HG03469 (cell line): ENCODE data around the gene OR10J4.
"Not testable (repeated sequence)": the region's sequence is repeated elsewhere in the genome, so short reads cannot be mapped to it uniquely, and the experiment has no call there.

ENCODE experiments used
- ATAC-seq: cut with Tn5 transposase; IDR thresholded peaks from one replicate; pipeline ENCODE4 v1.9.1; 2021; ENCODE audit warnings: mild to moderate bottlenecking, moderate library complexity, moderate number of reproducible peaks; ENCODE audit not compliant: unreplicated experiment

The OR10J4 gene

DNA sequence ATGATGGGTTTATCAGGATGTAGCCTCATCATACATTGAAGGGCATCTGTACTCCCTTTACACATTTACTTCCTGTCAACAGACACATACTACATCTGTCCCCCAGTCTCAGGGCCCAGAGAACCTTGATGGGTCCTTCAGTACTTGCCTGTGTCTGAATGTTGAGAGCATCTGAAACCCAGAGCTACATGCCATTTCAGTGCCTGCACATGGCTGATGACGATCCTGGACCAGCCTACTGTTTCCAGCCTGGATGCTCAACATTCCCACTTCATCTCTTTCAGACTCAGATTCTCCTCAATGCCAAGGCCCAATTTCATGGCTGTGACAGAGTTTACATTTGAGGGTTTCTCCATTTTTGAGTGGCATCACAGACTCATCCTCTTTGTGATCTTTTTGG lies at the start of gene OR10J4:
Gene OR10J4, plus strand, starts transcription at position 301 of the 400 bp plus-strand sequence.
- ATAC-seq, result no peak

DNA sequence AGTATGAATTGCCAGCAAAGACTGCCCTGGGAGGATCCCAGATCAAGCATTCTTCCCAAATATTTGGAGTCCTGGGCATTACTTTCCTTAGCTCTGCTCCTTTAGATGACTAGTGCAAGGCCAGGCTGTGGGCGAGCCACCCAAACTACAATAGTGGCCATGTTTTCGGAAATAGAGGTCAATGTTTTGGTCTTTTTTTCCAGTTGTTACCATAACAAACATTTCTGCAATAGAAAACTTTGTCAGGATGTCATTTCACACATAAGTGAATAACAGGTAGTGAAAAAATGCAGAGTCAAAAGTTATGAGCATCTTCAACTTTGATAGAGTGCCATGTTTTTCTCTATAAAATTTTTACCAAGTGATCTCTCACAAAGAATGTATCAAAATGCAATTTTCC lies 25.2 kb upstream of the OR10J4 start:
- ATAC-seq, result no peak

DNA sequence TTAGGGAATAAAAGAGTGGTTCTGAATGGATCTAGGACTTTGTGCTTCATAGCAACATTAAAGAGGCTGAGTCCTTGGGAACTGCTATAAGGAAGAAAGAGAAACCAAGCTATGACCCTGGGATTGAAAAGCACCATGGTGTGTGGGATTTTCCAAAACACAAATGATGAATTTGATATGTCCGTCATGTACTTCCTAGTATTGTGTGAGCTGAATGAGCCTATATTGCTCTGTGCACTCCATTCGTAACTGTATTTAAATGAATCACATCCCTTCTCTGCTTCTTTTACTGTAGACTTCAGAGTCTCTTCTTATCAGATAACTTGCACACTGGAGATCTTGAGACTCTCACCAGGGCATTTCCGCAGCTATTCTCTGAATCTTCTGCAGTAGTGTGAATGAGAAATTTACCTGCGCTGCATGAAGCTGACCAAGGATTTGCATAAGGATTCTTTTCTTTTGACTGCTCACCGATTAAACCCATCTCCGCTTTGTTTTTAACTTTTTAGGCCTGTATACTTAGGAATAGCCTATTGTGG lies 23.1 kb upstream of the OR10J4 start:
- ATAC-seq, result no peak

DNA sequence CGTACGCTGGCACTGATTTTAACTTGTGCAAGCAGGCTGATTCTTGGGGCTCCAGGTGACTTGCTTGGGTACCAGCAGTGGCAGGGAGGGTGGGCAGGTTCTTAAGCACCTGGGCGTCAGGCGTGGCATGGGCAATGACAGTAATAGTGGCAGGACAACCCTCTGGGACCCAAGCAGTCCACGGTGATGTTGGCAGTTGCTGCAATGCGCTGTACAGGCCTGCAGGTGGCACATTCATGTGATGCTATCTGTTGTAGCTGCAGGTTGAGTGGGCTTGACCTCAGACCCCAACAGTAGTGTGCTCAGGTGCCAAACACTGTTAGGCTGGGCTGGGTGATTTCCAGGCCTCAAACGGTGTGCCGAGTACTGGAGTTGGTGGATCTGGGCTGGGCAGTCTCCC lies 10.2 kb upstream of the OR10J4 start:
- ATAC-seq, result no peak

DNA sequence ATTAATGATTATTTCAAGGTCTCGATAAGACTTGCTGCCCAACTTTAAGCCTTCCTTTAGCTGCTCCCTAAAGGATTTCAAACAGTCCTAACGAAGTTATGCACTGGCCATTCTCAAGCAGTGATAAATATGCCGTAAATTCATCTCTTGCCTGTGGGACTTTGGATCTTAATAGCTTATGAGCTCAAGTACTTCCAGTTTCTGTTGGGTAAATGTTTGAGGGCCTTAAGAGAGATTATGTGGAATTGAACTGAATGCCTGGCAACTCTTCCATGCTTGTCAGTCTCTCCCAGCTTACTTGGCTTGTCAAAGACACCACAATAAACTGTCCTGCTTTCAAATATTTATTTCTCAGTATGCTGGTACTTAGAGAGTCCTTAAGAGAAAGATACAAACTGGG lies 3.5 kb upstream of the OR10J4 start:
- no peak for ATAC-seq

DNA sequence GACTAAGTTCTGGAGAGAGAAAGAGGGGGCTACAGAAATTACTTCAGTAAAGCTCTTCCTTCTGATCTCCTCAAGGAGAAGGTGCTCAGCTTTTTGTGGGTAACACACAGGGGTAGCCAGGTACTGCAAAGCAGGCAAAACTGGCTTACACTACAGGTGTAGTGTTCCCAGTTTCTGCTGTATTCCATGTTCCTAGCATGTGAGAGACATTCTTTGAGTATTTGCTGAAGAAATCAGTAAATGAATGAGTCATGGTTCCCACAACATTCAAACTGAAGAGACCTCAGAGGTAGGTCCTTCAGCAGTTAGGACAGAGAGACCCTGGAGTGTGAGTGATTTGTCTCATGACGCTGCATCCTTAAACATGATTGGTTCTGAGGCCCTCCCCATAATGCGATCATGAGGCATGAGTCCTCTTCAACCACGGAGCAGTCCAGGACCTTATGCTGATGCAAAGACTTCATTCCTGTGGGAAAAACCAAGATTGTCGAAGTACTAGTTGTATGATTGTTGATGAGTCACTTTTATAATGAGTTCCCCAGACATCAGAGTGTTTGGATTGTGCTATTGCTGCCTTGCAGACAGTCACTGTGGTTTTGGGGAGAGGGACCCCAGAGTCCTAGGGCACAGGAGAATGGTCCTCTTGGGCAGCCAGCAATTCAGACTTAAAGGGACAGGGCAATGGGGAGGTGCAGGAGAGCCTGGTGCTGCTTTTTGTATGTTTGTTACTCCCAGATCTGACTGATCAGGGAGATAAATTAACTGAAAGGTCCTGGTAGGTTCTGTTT lies 2.7 kb upstream of the OR10J4 start:
- ATAC-seq, result no peak

DNA sequence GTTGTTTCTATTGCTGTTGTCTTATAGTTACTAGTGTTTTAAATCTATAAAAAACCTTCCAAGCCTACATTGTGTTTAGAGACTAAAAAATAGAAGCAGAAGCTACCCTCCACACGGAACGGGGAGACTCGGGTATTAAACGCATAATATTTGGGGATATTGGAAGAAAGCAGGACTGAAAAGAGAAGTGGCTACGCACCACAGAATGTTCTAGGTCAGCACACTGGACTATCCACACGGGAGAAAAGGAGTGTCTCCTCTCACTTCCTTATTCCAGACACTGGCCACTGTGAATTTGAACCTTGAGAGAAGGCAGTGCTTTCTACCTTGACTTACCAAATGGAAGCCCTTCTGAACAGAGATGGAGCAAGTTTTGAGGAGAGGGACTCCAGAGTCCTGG lies 1.0 kb upstream of the OR10J4 start:
- ATAC-seq, result no peak

- ATAC-seq, result no peak
Observed at GRCh38 chr1:159436469-159436868, 4.5 kb downstream of the OR10J4 start.

DNA sequence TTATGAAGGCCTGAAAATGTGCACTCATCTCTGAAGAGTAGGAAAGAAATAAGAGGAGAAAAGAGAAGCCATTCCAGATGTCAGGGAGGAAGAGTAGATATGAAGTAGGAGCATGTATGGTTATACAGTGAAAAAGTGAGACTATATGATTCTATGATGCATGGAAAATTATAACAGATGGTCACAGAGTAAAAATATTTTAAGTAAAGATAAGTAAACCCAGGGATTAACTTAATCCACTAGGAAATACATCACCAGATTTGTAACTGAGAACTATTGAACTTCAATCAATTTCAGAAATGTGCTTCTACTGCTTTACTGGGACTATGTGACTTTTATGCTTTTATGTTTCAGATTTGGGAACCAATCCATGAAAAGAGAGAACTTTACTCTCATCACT lies 7.4 kb downstream of the OR10J4 start, which contains the start of gene OR10J1:
Gene OR10J1, plus strand, starts transcription at position 301 of the 400 bp plus-strand sequence. Its CDS starts 70 bp downstream, at position 371.
- no peak for ATAC-seq

GRCh38 chr1:159441360-159441759 lies 9.4 kb downstream of the OR10J4 start:
- ATAC-seq, result no peak

- no peak for ATAC-seq
Observed at GRCh38 chr1:159442428-159442827, 10.4 kb downstream of the OR10J4 start.

DNA sequence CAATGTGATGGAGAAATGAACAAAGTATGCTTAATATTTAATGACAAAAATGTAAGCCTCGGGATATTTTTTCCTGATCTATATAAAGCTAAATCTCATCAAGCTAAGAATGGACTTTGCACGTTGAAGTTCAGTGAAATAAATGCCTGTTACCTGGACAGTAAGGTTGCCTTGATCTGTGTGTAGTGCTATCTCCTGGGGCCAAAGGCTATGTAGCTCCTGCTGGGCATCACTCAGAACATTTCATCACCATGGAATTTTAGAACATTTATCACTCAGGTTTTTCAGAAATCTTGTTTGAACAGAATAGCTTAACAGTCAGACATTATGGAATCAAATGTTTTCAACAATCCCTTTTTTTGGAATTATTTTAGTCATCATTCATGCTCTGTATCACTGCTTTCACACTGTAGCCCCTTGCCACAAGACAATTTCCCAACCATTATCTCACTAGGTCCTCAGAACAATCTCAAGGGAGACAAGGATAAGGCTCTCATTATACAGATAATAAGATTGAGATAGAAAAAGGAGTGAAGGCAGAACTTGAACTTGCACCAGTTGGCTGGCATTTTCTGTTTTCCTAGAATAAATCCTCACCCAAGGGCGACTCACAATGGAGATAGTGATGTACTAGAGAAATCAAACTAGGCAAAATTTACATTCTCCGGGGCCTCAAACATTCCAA lies 11.2 kb downstream of the OR10J4 start:
- no peak for ATAC-seq

DNA sequence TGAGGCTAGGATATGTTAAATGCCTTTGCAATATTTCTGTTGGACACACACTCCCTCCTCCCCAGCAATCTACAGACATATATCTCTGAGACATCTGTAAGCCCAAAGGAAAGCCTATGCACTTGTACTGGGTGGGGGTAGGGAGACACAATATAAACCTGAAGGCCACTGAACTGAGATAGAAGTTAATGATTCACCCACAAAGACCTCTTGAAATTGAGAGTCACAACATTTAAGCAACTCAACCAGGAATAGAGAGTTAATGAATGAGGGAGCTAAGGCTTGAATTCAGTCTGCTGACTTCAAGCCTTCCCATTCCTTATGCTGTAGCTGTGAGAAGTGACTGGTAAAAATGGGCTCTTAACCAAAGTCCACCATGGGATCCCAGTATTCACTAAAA lies 12.5 kb downstream of the OR10J4 start:
- no peak for ATAC-seq

DNA sequence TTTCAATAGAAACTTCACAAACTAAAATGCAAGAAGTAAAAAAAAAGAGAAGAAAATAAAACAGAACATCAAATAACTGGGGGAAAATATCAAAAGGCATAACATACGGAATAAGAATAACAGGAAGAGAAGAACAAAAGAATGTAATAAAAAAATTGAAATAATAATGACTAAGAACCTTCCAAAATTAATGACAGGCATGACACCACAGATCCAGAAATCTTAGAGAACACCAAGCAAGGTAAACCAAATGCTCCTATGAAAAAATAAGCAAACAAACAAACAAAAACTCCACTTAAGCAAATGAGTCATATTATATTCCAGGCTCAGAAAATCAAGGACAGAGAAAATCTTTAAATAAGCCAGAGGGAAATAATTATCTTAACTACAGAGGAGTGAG lies 16.2 kb downstream of the OR10J4 start:
- no peak for ATAC-seq

- ATAC-seq, result not testable (repeated sequence)
Observed at GRCh38 chr1:159449605-159450004, 17.6 kb downstream of the OR10J4 start.

- ATAC-seq, result no peak
Observed at GRCh38 chr1:159459551-159459950, 27.5 kb downstream of the OR10J4 start.

- no peak for ATAC-seq
Observed at GRCh38 chr1:159465191-159465603, 33.2 kb downstream of the OR10J4 start.

DNA sequence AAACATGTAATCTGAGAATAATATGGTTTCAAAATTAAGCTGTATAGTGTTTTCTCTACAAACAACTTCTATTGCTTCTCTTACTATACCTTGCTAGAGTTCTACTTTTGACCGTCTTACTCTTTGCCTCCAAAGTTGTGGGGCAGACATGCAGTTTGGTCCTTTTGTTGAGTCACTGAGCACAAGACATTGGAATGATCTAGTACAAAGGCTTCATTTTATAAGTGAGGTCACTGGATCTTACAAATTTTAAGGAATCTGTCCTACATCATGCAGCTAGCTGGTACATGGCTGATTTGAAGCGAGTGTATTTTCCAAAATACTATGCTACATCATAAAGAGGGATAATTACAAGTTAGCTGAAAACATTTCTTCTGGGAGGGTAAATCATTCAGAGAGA lies 36.3 kb downstream of the OR10J4 start:
- ATAC-seq, result no peak

DNA sequence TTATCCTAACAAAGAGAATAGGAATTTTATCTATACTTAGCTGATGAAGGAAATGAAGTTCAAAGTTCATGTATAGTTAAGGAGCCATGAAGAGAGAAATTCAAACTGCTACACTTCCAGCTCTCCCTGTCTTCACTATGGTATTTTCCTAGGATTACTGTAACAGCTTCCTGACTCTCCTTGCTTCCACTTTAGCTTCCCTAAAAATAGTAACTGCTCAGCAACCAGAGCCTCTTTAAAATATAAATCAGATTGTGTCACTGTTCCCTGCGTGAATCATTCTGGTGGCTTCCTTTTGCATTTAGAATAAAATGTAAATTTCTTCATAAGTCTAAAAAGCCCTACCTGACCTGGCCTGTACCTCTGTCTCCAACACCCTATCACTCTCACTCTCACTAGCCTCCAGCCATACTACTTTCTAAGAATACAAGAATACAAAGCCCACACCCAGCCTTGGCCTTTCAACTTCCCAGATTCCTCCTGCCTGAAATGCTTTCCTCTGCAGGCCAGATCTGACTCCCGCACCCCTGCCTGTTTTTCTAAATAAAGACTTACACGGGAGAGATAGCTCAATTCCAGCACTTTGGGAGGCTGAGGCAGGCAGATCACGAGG lies 38.0 kb downstream of the OR10J4 start:
- no peak for ATAC-seq

DNA sequence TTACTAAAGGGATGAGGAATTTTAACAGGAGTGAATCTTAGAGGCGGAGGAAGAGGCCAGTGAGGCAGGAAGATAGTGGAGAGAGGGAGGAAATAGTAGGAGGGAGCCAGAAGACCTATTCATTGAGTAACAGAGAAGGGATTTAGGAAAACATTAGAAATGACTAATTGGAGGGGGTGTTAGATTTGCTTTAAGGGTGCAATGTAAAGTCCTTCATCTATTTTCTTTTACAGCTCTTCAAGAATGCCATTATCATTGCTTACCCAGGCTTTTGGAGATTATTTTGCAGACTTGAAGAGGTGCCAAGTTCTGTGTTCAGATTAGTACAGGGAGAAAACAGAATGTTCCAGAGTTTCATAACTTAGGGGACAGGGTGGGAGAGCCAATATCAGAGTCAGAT lies 41.3 kb downstream of the OR10J4 start:
- no peak for ATAC-seq

- no peak for ATAC-seq
Observed at GRCh38 chr1:159474926-159475325, 42.9 kb downstream of the OR10J4 start.
